DLD1 (cell line): ENCODE measurements around the gene CMYA5.
"Not testable (repeated sequence)": the region's sequence is repeated elsewhere in the genome, so short reads cannot be mapped to it uniquely, and the experiment has no call there.

ENCODE experiments used
- in situ Hi-C: cut with HindIII; loops from 2 replicates; pipeline ENCODE4 v1.10.0; 2017; ENCODE audit warnings: low sequenced_read_pairs

CMYA5 gene

DNA sequence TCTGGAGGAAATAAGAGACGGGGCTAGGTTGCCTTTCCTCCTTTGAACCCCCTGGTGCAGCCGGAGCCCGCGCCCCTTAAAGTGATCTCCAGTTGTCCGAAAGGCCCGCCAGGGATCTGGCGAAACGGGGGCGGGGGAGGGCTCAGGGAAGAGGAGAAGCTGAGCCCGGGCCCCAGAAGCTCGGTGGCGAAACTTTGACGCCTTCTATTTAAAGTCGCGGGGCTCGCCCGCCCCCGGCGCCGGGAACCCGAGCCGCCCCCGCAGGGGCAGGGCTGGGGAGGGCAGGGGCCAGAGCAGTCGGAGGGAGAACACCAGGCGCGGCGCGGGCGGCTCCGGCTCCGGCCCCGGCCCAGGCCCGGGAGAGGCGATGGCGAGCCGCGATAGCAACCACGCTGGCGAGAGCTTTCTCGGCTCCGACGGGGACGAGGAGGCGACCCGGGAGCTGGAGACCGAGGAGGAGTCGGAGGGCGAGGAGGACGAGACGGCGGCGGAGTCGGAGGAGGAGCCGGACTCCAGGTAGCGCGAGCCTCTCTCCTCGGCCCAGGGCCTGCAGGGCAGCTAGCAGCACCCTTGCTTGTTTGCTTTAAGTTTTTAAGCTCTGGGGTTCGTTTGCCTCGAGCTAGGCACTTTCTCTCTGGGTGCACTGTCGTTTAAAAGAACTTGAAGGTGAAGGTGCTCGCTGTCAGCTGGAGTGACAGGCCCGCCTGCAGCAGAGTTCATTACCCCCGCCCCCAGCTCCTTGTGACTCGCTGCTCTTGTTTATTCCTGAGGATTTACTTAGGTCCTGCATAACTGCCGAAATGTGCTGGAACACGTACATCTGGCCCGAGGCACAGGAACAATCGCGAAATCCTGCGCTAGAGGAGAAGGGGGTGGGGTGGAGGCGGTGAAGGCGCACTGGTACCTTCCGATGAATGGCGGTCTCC, at the start of gene CMYA5:
CMYA5 (plus strand) TSS at position 296 of the 926 bp plus-strand sequence; CDS start at position 368, 72 bp downstream.
- in situ Hi-C loops = no loop called here

DNA sequence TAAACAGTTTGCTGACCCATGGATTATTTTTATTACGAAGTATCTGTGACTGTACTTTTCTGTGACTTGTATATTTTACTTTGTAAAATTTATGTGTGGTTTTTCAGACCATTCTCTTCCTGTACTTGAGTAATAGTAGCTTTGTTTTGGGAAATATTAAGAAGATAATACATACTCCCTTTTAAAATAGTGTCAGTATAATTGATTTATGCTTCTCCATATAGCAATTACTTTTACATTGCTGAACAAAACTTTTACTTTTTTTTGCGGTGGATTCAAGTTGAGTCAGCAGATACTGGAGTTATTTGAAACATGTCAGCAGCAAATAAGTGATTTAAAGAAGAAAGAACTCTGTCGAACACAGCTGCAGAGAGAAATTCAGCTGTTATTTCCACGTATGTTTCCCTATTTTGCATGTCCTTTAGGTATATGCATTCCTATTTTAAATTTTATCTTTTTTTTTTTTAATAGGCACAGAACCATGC, 49.0 kb upstream of the CMYA5 start:
- in situ Hi-C loops = no loop called here

DNA sequence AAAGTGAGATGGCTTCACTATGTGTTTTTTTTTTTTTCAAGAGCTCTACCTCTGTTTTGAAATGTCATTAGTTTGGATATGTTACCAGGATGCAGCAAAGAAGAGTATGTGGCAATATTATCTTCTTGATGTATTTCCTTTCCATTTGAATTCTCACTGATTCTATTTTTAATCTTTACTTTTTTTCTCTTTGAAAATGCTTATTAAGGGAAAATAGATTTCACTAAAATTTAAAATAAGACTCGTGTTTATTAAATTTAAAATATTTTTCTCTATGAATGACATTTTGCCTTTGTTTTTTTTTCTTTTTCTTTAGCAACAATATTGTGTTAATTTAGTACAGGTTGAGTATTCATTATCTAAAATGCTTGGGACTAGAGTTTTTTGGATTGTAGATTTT, 48.2 kb upstream of the CMYA5 start:
- in situ Hi-C loops = no loop called here

DNA sequence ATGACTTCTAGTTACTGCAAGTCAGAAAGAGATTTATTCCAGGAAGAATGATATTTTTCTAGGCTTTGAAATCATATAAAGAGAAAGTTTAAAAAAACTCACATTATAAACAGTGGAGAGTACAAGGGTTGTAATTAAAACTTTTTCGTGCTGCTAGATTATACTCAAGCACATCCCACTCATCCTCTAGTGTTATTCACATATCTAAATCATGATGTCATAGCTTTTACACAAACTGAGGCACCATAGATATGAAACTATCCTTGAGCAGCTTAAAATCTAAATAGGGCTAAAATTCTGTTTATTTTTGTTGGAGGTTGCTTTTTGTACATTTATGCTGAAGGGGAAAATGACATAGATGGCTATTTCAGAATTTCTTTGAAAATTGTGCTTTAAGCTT, 47.4 kb upstream of the CMYA5 start:
- in situ Hi-C loops = no loop called here

DNA sequence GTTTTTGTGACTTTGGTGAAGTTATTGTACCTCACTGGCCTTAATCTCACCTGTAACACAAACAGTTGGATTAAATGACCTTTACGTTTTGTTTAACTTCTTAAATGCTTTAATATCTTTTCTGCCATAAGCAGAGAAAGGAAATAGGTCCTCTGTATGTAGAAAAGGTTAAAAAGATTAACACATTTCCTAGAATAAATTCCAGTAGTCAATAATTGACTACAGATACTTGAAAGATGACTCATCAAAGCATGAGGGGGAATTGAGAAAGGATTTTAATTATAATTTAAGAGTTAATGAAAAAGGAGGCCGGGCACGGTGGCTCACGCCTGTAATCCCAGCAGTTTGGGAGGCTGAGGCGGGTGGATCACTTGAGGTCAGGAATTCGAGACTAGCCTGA, 35.8 kb upstream of the CMYA5 start:
- in situ Hi-C loops = no loop called here

DNA sequence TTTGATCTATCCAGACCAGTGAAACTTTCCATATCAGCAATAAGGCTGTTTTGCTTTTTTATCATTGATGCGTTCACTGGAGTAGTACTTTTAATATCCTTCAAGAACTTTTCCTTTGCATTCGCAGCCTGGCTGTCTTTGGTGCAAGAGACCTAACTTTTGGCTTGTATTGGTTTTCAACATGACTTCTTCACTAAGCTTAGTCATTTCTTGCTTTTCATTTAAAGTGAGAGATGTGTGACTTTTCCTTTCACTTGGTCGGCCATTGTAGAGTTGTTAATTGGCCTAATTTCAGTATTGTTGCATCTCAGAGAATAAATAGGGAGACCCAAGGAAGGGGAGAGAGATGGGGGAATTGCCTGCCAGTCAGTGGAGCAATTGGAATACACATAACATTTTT, 26.4 kb upstream of the CMYA5 start:
- in situ Hi-C loops = no loop called here

DNA sequence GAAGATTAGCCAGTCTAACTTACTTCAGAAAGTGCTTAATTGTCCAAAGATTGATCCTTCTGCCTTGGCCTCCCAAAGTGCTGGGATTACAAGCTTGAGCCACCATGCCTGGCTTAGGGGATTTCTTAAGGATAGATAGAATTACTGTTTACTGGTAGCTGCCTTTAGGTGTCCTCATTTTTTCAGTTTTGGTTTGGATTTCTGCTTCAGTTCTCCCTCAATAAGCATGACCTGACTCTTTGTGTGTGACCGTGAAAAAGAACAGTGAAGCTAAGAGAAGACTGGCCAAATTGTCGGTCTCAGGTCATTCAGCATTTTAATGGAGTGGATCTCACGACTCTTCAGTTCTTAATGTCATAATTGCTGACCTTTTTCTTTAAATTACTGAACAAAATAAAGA, 22.9 kb upstream of the CMYA5 start:
- in situ Hi-C loops = no loop called here

DNA sequence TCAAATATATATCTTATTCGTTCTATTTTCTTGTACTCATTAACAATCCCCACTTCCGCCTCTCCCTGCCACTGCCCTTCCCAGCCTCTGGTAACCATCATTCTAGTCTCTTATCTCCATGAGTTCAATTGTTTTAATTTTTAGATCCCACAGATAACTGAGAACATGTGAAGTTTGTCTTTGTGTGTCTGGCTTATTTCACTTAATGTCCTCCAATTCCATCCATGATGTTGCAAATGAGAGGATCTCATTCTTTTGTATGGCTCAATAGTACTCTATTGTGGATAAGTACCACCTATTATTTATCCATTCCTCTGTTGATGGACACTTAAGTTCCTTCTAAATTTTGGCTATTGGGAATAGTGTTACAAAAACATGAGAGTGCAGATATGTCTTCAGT, 17.2 kb upstream of the CMYA5 start:
- in situ Hi-C loops = no loop called here

DNA sequence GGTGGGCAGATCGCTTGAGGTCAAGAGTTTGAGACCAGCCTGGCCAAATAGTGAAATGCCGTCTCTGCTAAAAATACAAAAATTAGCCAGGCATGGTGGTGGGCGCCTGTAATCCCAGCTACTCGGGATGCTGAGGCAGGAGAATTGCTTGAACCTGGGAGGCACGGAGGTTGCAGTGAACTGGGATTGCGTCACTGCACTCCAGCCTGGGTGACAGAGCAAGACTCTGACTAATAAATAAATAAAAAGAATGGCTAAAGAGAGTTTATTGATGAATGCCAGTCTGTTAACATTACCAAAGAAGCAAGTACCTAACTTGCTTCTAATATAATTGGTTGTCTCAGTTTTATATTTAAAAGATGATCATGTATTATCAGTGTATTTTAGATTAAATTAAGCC, 13.3 kb upstream of the CMYA5 start:
- in situ Hi-C loops = not testable (repeated sequence)

DNA sequence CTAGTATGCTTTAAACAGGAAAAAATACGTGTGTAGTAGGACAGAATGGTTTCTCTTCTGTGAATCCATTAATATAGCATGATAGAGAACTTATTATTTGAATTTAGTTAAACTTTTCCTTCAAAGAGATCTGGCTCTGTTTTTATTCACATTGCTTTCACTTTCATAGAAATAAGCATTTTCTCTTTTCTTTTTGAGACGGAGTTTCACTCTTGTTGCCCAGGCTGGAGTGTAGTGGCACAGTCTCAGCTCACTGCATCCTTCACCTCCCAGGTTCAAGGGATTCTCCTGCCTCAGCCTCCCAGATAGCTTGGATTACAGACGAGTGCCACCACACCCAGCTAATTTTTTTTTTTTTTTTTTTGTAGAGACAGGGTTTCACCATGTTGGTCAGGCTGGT, 7.5 kb upstream of the CMYA5 start:
- in situ Hi-C loops = not testable (repeated sequence)

DNA sequence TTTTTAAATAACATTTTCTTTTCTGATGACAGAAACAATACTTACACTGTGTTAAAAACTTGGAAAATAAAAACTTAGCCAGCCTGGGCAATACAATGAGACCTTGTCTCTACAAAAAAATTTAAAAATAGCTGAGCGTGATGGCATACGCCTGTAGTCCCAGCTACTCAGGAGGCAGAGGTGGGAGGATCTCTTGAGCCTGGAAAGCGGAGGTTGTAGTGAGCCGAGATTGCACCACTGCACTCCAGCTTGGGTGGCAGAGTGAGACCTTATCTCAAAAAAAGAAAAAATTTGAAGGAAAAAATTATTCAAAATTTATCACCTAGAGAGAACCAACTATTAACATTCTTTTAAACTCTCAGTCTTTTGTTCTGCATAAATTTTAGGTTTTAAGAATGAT, 4.9 kb upstream of the CMYA5 start:
- in situ Hi-C loops = no loop called here

DNA sequence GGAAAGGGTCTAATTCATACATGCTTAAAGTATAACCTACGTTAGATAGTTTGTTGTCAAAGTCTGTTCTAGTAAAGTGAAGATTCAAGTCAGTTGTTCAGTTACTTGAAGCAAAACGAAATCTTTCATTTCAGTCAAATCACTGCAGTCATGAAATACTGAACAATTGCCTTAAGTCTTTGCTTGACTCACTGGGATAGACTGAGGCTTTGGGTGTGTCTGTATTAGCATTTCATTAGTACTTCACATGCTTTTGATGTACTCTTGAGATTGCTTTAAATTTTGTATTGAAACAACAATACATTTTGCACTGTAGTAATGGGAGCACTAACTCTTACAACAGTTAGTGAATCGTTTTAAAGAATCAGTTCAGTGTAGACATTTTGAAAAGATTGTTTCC, 4.0 kb upstream of the CMYA5 start:
- in situ Hi-C loops = no loop called here

DNA sequence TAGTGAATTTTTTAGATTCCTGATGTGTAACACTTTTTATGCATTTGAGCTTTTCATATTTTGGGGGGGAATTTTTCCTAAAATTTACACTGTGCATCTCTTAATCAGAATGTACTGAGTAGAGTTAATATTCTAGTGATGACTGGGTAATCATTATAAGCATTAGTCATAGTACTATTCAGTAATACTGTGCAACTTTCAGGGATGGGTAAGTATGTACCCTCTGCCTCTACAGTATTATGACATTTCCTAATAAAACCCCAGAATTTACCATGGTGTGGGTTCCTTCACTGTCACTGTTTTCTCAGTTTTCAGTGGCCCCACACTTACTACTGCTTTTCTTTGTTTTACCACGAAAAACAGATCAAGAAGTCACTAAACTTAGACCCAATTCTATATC, 2.8 kb upstream of the CMYA5 start:
- in situ Hi-C loops = no loop called here

DNA sequence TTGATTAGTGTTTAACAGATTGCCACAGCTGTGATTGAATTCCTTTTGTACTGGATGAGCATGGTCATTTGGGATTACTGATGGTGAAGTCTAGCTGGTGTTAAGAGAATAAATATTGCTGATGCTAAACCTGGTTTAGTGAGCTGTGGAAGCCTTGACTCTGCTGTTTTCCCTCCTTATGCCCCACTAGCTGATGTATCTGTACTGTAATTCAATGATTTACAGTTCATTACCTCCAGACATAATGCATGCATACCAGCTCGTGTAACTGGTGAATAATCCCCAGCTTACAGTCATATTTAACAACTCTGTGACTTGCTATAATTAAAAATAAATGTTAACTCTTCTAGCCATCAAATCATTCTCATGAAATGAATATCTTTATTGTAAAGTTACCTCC, 1.7 kb upstream of the CMYA5 start:
- in situ Hi-C loops = no loop called here

DNA sequence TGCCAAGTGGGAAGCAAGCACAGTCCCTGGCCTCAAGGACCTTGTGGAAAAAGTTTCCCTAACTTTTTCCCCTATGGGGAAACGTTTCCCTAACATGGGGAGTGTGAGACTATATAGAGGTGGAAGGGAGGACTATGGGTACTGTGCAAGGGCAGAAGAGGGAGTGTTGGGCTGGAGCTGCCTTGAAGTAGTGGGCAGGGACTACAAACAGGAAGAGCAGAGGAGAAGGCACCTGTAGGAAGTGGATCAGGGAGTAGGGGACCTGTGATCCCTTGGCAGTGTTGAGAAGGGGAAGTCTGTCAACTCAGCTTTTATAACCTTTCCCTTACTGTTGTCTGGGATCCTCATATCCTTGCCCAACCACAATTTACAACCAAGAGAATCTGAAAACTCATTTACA, 1.4 kb downstream of the CMYA5 start:
- in situ Hi-C loops = no loop called here

DNA sequence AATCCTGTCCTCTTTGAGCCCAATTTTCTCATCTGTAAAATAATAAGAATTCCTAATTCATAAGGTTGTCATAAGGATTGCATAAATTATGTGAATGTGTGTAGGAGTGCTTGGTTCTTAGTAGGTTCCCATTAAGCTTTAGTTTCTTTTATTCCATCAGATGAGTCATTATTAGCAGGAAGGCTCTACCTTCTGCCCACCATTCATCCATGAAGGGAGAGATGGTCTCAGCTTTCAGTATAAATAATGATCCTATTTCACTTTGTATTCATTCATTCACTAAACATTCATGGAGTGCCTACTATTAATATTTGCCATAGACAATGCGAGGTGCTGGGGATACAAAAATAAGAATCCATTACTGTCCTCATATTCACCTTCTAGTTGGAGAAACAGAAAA, 3.0 kb downstream of the CMYA5 start:
- in situ Hi-C loops = no loop called here

DNA sequence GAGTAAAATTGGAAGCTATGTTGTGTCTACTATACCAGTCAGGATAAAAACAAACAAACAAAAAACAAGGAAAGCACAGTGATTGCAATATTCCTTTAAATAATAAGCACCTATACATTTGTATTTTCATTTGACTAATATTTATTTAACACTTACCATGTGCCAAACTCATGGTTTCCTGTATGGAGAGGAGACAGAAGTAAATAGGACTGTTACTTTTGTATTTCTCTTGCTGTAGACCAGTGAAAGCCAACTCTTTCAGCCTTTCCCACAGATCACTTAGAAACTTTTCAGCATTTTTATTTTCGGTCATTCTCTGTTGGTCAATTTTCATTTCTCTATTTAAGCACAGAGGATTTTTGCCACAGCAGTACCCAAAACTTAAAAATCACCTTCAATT, 4.5 kb downstream of the CMYA5 start:
- in situ Hi-C loops = no loop called here

DNA sequence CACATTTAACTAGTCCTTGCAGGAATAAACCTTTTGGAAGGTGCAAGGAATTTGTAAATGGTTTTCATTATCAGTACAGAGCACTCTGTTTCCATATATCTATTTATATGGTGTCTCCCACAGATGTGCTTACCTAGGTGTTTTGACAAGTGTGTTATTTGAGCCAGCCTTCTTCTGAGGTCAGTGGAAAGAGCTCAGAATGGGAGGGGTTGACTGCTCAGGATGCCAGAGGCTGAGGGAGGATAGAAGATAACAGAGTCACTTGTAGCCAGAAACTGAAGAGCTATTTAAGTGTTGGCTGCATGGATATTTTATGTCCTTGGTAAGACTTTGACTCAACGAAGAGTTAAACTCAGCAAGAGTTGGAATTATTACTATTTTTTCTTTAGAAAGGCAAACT, 5.0 kb downstream of the CMYA5 start:
- in situ Hi-C loops = no loop called here

DNA sequence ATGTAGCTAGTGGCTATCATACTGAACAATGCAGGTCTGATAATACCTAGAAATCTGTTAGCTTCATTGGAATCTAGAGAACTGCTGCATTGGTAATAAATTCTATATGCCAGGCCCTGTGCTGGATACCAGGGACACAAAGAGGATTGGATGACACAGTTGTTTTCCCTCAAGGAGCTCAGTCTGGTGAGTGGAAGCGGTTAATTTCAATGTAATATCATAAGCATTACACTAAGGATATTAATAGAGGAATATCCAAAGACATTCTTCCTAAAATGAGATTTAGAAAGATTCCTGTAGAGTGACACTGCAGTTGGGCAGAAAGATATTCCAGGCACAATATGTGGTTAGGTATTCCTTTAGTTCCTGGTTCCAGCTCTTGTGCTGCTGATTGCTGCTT, 5.9 kb downstream of the CMYA5 start:
- in situ Hi-C loops = no loop called here

DNA sequence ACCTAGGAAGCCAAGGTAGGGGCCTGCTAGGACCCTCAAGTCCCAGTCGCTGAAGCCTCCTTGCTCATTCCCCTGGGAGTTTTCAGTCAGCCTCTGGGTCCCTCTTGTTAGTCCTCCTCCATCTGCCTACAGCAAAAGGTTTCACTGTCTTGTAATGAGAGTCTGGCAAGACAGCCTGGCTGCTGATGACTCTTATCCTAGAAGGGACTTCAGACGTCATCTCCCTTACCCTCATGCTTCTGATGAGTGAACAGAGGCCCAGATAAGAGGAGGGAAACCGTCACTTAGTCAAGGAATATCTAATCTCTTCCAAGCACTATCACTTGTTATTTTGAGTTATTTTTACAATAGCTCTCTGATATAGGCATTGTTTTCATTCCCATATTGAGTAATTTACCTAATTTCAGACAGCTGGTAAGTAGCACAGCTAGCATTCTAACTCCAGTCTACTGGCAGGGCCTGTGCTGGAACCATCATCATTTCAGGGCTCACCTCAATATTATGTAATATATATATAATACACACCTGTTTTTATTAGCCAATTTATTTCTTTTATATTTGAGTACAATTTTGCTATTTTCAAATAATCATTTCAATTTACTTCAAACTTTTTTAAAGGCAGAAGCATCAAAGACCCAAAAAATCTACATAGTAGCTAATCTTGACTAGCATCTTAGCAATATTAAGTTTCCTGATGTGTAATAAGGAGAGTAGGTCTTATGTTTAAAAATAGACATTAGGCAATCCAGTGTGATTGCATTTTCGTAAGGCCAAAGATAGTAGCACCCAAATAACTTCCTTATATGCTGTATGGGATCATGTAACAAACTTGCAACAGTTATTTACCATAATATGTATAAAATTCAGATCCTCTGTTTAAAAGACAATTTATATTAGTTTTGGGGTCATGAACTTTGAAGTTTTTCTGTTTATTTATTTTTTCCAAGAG, 7.9 kb downstream of the CMYA5 start:
- in situ Hi-C loops = no loop called here

DNA sequence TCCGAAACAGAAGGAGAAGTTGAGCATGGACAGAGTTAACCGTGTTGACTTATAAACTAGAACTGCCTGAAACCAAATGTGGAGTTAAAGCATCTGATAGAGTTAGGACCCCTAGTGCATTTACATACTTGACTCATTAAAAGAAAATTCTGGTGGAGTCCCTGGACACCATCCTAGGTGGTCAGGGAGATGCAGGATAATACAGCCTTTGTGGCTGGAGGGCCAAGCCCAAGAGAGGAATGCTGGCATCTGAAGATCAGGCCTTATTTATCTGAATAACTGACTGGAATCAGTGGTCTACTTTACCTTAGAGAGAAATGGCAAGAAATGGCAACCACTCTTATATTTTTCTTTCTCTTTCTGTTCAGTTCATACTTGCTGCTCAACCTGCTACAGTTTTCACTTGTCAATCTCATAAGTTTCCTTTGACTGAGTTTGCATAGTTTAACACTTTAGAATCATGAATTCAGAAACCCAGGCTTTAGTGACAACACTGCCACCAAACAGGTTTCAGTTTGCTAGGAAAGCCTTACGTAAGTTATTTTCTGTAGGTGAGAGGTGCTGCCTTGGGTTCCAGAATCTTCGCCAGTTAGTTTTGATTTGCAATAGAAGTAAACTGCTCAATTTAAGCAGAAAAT, 10.2 kb downstream of the CMYA5 start:
- in situ Hi-C loops = no loop called here
